ENCODE measurements around the gene PFKL.
A peak's percentile ranks its signal among the peaks of the same experiment; 100 is the strongest.
"Not testable (repeated sequence)": the region's sequence is repeated elsewhere in the genome, so short reads cannot be mapped to it uniquely, and the experiment has no call there.

The PFKL gene

DNA sequence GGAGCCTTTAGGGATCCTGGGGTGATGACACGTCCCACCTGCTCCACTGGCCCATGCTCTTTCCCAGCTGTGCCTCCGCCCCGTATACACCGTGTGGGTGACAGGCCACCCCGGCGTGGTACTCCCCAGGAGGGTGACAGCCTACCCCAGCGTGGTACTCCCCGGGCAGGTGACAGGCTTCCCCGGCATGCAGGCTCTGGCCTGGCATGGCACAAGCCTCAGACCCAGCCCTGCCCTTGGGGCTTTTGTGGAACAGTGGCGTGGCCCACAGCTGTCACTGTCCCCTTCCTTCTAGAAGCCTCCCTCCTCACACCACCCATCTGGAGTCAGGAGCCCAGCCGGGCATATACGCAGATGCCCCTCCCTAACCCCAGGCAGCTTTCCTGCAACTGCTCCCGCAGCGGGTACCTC is 4.7 kb upstream of the PFKL start:
- no peak for DNase-seq

DNA sequence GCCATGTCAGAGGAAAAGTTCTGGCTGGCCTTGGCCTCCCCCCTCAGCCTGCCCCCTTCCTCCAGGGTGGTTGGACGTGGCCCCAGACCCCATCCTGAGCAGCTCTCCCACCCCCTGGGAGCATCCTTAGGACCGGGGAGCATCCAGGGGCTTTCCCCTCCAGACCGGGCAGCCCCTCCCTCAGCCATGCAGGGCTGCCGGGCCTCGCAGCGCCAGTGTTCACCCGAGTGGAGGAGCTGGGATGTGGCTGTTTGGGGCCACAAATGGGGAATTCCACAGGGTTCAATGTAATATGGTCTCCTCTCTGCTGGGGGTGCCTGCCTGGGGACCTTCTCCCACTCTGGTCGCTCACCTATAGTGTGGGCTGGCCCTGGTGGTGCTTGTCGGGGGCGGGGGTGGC is 4.2 kb upstream of the PFKL start:
- no peak for DNase-seq

GRCh38 chr21:44296103-44296519 is 3.7 kb upstream of the PFKL start:
- DNase-seq: no peak

DNA sequence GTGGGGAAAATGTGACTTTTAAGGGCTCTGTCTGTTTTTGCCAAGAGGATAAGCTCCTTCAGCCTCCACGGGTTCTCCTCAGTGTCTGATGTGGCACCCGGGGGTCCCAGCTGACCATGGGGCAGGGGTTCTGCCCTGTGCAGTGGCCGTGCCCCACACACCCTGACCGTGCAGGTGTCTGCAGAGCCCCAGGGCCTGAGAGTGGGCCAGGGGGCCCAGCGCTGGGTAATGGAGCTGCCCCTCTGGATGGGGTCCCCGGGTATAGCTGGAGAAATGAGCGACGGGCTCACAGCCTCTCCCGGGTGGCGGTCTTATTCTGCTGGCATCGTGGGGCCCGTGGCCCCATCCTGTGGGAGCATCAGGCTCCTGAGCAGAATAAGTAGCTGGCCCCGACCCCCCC is 2.9 kb upstream of the PFKL start:
- no peak for DNase-seq

GRCh38 chr21:44297525-44298290 is 2.1 kb upstream of the PFKL start:
- peak; percentile 83 for DNase-seq

DNA sequence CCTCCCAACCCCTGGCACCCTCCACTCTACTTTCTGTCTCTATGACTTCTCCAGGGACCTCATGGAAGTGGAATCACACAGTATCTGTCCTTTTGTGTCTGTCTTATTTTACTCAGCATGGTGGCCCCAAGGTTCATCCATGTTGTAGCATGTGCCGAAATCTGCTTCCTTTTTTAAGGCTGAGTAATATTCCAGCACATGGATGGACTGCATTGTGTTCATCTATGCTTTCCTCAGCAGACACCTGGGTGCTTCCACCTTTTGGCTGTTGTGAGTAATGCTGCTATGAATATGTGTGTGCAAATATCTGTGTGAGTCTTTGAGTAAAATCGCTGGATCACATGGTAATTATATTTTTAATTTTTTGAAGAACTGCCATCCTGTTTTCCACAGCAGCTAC is 1.6 kb upstream of the PFKL start:
- DNase-seq: no peak

GRCh38 chr21:44299085-44299457 is 782 bp upstream of the PFKL start:
- no peak for DNase-seq

- peak; percentile 26 for DNase-seq
These were observed 558 bp downstream of the PFKL start for GRCh38 chr21:44300262-44300959.

- no peak for DNase-seq
These were observed 1.3 kb downstream of the PFKL start for GRCh38 chr21:44301141-44301540.

DNA sequence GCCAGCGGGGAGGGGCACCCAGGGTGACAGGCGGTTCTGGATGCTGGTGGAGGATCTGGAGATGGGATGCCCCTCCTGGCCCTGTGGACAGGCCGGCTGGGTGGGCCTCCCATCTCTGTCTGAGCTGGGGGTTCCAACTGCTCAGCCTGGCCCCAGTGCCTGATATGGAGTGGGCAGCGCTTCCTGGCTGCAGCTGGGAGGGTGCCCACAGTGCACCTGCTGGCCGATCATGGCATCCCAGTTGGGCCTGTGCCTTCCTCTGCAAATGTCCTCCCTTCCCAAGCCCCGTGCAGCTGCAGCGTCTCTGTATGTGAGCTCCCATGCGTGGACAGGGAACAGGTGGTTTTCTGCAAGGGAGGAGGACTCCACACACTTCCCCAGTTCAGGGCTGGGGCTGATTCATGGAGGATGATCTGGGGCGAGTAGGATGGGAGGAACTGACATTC is 2.1 kb downstream of the PFKL start:
- peak; percentile 40 for DNase-seq

GRCh38 chr21:44302573-44303401 is 2.9 kb downstream of the PFKL start:
- not testable (repeated sequence) for DNase-seq

- no peak for DNase-seq
These were observed 3.7 kb downstream of the PFKL start for GRCh38 chr21:44303490-44303981.

- no peak for DNase-seq
These were observed 4.3 kb downstream of the PFKL start for GRCh38 chr21:44304011-44304616.

DNA sequence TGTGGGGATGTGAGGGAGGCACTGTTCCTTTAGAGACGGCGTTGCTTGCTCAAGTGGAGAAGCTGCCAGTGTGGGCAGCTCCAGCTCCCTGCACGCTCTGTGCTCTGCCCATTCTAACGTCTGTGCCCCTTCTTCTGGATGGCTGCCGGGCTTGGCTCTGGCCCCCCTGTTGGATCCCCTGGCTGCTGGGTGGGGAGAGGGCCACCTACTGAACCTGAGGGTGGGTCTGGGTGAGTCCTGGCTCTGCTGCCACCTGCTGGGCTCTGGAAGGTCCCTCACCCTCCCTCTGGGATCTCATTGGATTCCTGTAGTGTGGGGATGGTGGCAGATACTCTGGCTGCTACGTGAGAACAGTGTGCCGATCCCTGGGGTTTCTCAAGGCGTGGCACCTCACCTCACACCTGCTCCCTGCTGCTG is 5.0 kb downstream of the PFKL start:
- peak; percentile 33 for DNase-seq

- DNase-seq: no peak
These were observed 5.8 kb downstream of the PFKL start for GRCh38 chr21:44305691-44306090.

- DNase-seq: no peak
These were observed 7.3 kb downstream of the PFKL start for GRCh38 chr21:44306936-44307704.

DNA sequence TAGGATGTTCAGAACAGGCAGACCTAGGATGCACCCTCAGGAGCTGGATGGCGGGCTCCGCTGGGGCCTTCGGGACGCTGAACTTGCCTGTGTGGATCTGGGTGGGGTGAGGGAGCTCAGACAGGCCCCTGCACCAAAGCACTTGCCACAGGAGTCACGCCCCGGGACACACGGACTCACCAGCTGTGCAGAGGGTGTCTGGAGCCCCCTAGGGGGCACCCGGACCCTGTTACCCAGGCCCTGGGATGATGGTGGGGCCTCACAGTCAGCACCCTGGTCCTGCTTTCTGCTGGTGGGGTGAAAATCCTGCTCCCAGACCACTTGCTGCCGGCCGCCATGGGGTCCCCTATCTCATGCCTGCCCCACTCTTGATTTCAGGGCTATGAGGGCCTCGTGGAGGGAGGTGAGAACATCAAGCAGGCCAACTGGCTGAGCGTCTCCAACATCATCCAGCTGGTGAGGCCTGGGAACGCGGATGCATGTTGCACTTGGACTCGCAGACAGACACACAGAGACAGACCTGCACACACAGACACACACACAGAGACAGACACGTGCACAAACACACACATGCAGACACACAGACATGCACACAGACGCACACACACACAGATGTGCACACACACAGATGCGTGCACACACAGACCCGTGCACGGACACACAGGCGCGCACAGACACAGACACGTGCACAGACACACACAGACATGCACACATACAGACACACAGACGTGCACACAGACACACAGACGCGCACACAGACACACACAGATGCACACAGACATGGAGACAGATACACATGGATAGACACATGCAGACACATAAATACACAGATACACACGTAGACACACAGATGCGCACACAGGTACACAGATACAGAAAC is 11.0 kb downstream of the PFKL start:
- no peak for DNase-seq

DNA sequence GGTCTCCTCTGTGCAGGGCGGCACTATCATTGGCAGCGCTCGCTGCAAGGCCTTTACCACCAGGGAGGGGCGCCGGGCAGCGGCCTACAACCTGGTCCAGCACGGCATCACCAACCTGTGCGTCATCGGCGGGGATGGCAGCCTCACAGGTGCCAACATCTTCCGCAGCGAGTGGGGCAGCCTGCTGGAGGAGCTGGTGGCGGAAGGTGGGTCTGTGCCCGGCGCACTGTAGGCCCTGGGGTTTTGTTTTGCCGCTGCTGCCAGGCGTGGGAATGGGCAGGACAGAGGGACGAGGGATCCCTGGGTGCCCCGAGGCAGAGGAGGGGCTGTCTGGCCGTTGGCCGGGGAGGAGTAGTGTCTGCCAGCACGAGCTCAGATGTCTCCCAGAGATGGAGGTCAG is 12.2 kb downstream of the PFKL start:
- DNase-seq: no peak

DNA sequence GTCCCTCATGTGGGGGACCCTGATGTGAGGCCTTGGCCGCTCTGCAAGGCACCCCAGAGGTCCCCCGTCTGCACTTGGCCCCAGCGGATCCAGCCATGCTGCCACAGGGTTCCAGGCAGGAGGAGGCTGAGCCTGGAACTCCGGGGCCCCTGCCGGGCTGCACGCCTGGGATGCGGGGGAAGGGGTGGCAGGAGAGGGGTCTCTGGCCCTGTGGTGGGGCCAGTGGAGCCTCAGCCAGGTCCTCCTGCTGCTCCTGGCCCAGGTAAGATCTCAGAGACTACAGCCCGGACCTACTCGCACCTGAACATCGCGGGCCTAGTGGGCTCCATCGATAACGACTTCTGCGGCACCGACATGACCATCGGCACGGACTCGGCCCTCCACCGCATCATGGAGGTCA is 12.9 kb downstream of the PFKL start:
- DNase-seq: no peak

DNA sequence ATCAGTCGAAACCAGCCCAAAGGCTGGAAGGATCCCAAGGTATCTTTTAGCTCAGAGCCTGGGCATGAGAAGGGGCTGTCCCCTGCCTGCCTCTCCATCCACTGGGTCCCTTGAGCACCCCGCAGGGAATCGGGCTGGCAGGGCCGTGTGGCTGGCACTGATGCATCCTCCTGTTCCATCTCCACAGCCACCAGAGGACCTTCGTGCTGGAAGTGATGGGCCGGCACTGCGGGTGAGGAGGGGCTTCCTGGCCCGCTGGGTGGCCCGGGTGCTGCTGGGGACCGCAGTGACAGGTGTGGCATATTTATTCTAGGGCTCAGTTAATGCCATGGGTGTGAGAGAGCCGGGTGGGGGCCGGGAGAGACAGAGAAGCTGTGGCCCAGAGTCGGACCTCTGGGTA is 13.6 kb downstream of the PFKL start:
- DNase-seq: no peak

- DNase-seq: no peak
These were observed 14.3 kb downstream of the PFKL start for GRCh38 chr21:44314128-44314527.
